WERI-Rb-1 (cell line): Measurements from ENCODE around the gene CTNNAL1.
A peak's percentile ranks its signal among the peaks of the same experiment; 100 is the strongest.

ENCODE experiments used
- DNase-seq: peaks from one replicate; pipeline ENCODE4 v3.0.0-alpha.2; 2020
- H3K27ac ChIP-seq: fragments of 250-450 bp; sonication (Bioruptor Pico); 2 replicates; pipeline ENCODE4 v1.5.1; 2020; ENCODE audit warnings: mild to moderate bottlenecking, moderate library complexity
- H3K27me3 ChIP-seq: fragments of 250-450 bp; sonication (Bioruptor Pico); 2 replicates; pipeline ENCODE4 v1.5.1; 2021; ENCODE audit warnings: mild to moderate bottlenecking, low read depth, moderate library complexity; ENCODE audit not compliant: insufficient read depth, severe bottlenecking
- H3K36me3 ChIP-seq: fragments of 250-450 bp; sonication (Bioruptor Pico); 2 replicates; pipeline ENCODE4 v1.5.1; 2020; ENCODE audit warnings: mild to moderate bottlenecking, moderate library complexity
- H3K4me3 ChIP-seq: 2 replicates; pipeline ENCODE4 v1.5.1; 2011; ENCODE audit warnings: low read depth, mild to moderate bottlenecking, control low read depth, low read length
- H3K9me3 ChIP-seq: fragments of 250-450 bp; sonication (Bioruptor Pico); 2 replicates; pipeline ENCODE4 v1.5.1; 2021; ENCODE audit warnings: mild to moderate bottlenecking, moderate library complexity; ENCODE audit not compliant: severe bottlenecking
- CTCF ChIP-seq: IDR thresholded peaks from 2 replicates; pipeline ENCODE4 v1.5.1; 2011; ENCODE audit warnings: low read depth, mild to moderate bottlenecking, control low read depth, inconsistent platforms, low read length

Gene CTNNAL1

GRCh38 chr9:109016132-109016531 is 2.8 kb upstream of the CTNNAL1 start:
- no peak for TF ChIP-seq CTCF
- no peak overlapping the region for H3K27ac ChIP-seq
- no peaks in the 10 kb centered on the region for H3K9me3 ChIP-seq
- DNase-seq = no peak
- H3K36me3 ChIP-seq = peaks cover 41% of the 10 kb centered on the region
- H3K4me3 ChIP-seq = no peak overlapping the region
- H3K27me3 ChIP-seq = no peaks in the 10 kb centered on the region

- Histone ChIP-seq H3K27me3 (no peaks in the 10 kb centered on the region), H3K9me3 (no peaks in the 10 kb centered on the region), H3K36me3 (peaks cover 39% of the 10 kb centered on the region), H3K4me3 (no peak overlapping the region), H3K27ac (no peak overlapping the region)
- DNase-seq = no peak
- TF ChIP-seq CTCF = no peak
Measured at GRCh38 chr9:109014608-109015280, 1.4 kb upstream of the CTNNAL1 start.

- peak overlapping the region; percentile 55 for H3K27ac ChIP-seq
- H3K27me3 ChIP-seq = no peaks in the 10 kb centered on the region
- DNase-seq = no peak
- H3K36me3 ChIP-seq = peaks cover 31% of the 10 kb centered on the region
- TF ChIP-seq CTCF = no peak
- H3K9me3 ChIP-seq = no peaks in the 10 kb centered on the region
- peak overlapping the region; percentile 26 for H3K4me3 ChIP-seq
Measured at GRCh38 chr9:109013679-109014607, 644 bp upstream of the CTNNAL1 start.

GRCh38 chr9:109012009-109012875 is 1.1 kb downstream of the CTNNAL1 start:
- Histone ChIP-seq H3K9me3 (no peaks in the 10 kb centered on the region), H3K27ac (peak overlapping the region; percentile 97), H3K27me3 (no peaks in the 10 kb centered on the region), H3K4me3 (peak overlapping the region; percentile 90), H3K36me3 (peaks cover 21% of the 10 kb centered on the region)
- TF ChIP-seq CTCF = no peak
- peak; percentile 67 for DNase-seq

GRCh38 chr9:109011231-109011671 is 2.0 kb downstream of the CTNNAL1 start:
- no peak for TF ChIP-seq CTCF
- Histone ChIP-seq H3K36me3 (peaks cover 27% of the 10 kb centered on the region), H3K27ac (no peak overlapping the region; the same call in 1 of the 2 replicates), H3K4me3 (peak overlapping the region; percentile 90), H3K9me3 (no peaks in the 10 kb centered on the region), H3K27me3 (no peaks in the 10 kb centered on the region)
- DNase-seq = no peak
